MCF 10A (cell line): ENCODE measurements around the gene SLC8A2. TPM values are rescaled to one million over a fixed set of nuclear protein-coding genes. Genes with fewer than 3 reads are reported as not detected.
A peak's percentile ranks its signal among the peaks of the same experiment; 100 is the strongest.

Experiments
- BruUV-seq: library from RNA; stranded (reverse); fragments of 400-500 nt; replicated peaks from 2 replicates; lab custom pipeline; 2021; lab: Mats Ljungman, UMichigan
- CTCF ChIA-PET: fragments of 300-600 bp; sonication (Branson Sonifier 250); formaldehyde crosslinking; extraction: SDS; loops from one replicate; lab custom pipeline; 2021; ENCODE audit warnings: antibody characterized with exemption, inconsistent platforms; lab: Yijun Ruan, JAX
- POLR2A ChIA-PET: fragments of 300-600, 350-650 bp; sonication (Branson Sonifier 250); formaldehyde crosslinking; extraction: SDS; loops from one replicate; lab custom pipeline; 2020; ENCODE audit warnings: antibody characterized with exemption, inconsistent platforms; lab: Yijun Ruan, JAX
- DNase-seq: peaks from one replicate; pipeline ENCODE4 v3.0.0-alpha.2; 2018; ENCODE audit not compliant: unreplicated experiment
- H3K27ac Mint-ChIP-seq: one replicate; pipeline ENCODE4 v1.8.0; 2022; ENCODE audit warnings: mild to moderate bottlenecking, low read depth, mixed read lengths; ENCODE audit not compliant: unreplicated experiment
- H3K27me3 Mint-ChIP-seq: one replicate; pipeline ENCODE4 v1.8.0; 2022; ENCODE audit warnings: mixed read lengths; ENCODE audit not compliant: insufficient read depth, unreplicated experiment
- H3K36me3 Mint-ChIP-seq: one replicate; pipeline ENCODE4 v1.8.0; 2022; ENCODE audit warnings: mild to moderate bottlenecking, moderate library complexity, mixed read lengths; ENCODE audit not compliant: insufficient read depth, unreplicated experiment
- H3K4me1 Mint-ChIP-seq: one replicate; pipeline ENCODE4 v1.8.0; 2022; ENCODE audit warnings: mixed read lengths; ENCODE audit not compliant: insufficient read depth, unreplicated experiment
- H3K4me3 Mint-ChIP-seq: one replicate; pipeline ENCODE4 v1.8.0; 2022; ENCODE audit warnings: mild to moderate bottlenecking, moderate library complexity, mixed read lengths; ENCODE audit not compliant: unreplicated experiment
- H3K9me3 Mint-ChIP-seq: one replicate; pipeline ENCODE4 v1.8.0; 2022; ENCODE audit warnings: mixed read lengths; ENCODE audit not compliant: unreplicated experiment
- intact Hi-C: fragments of 100-400 bp; cut with micrococcal nuclease; formaldehyde crosslinking; loops from 2 replicates; pipeline ENCODE4 v1.14.1; 2022
- total RNA-seq: library from RNA; stranded (reverse); gene quantifications from 2 replicates; pipeline ENCODE4 v1.2.3, GENCODE V29; 2022
- TF ChIP-seq, protein P1 (sequence below): fragments of 200-600 bp; IDR thresholded peaks from one replicate; pipeline ENCODE4 v1.8.0; 2022; ENCODE audit warnings: antibody characterized with exemption, mild to moderate bottlenecking; ENCODE audit not compliant: unreplicated experiment

Gene SLC8A2
- total RNA-seq, 1 experiment from 2014 or later, result not detected

DNA sequence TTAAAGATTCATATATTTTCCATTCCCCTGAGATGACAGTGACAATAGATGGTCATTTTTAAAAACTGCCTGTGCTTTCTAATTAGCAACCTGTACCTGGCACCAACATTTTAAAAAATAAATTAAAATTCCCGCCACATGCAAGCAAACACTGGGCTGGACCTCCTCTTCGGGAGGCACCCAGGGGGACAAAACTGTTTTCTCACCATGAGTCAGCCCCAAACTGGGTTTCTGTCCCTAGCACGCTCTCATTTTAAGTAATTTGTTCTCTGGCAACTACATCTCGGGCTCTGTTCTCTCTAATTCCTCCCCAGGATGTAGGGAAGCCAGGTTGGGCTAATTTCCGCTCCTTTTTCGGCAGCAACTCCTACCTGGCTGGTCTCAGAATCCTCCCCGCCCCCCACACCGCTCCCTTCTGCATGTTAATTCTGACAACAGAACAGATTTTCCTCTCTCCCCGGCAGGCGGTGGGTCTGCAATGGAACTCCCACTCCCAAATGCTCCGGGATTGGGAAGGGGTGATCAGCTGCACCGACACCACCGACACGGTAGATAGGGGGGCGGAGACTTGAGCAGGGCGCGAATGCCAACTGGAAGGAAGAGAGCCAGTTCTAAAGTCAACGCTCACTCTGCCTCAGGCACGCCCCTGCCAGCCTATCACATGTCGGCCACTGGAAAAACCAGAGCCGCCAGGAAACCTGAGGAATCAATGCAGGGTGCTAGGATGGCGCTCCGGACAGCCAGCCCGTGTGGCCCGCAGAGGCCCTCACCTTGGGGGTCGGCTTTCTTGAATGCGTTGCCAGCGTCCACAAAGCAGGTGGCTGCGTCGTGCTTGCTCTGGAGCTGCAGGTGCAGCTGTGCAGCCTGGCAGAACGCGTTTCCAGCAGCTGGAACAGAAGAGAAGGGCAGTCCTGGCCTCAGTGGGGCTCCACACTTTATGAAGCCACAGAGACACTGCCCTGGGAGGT is 28.5 kb upstream of the SLC8A2 start:
- ChIA-PET POLR2A (interaction anchor here (1.0 to 3.6 kb wide), 3 partner anchors 10 to 101 kb away, joined by 4 to 8 read pairs (median 5); partner anchors contain the start of gene KPTN), CTCF (interaction anchor here (1.0 kb wide), 1 partner anchor 200 kb away, joined by 4 read pairs; no protein-coding TSS in a partner anchor)
- peaks cover 43% of the 10 kb centered on the region for H3K36me3 Mint-ChIP-seq
- intact Hi-C loops, result no loop called here
- no peaks in the 10 kb centered on the region for H3K4me1 Mint-ChIP-seq
- no peak overlapping the region for H3K4me3 Mint-ChIP-seq
- TF ChIP-seq, protein P1, sequence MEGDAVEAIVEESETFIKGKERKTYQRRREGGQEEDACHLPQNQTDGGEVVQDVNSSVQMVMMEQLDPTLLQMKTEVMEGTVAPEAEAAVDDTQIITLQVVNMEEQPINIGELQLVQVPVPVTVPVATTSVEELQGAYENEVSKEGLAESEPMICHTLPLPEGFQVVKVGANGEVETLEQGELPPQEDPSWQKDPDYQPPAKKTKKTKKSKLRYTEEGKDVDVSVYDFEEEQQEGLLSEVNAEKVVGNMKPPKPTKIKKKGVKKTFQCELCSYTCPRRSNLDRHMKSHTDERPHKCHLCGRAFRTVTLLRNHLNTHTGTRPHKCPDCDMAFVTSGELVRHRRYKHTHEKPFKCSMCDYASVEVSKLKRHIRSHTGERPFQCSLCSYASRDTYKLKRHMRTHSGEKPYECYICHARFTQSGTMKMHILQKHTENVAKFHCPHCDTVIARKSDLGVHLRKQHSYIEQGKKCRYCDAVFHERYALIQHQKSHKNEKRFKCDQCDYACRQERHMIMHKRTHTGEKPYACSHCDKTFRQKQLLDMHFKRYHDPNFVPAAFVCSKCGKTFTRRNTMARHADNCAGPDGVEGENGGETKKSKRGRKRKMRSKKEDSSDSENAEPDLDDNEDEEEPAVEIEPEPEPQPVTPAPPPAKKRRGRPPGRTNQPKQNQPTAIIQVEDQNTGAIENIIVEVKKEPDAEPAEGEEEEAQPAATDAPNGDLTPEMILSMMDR, result no peak
- no peak overlapping the region for H3K27ac Mint-ChIP-seq
- no peaks in the 10 kb centered on the region for H3K9me3 Mint-ChIP-seq
- TSS peak; percentile 19 for BruUV-seq
- DNase-seq, result no peak
- no peaks in the 10 kb centered on the region for H3K27me3 Mint-ChIP-seq

DNA sequence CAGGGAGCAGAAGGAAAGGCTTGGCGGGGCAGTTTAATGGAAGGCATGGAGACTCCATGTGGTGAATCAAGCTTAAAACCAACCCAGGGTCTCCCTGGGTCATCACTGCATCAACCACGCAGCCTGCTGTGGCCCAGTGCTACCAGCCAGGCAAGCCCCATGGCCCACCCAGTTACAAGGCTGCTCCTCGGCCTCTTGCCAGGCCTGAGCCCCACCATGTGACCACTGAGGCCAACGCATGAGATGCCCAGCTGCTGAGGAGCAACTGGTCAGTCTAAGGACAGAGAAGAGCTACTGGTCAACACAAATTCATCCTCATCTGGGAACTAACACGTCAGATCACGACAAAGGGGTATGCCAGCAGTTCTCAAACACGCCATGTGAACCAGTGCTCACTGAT is 27.7 kb upstream of the SLC8A2 start:
- H3K4me1 Mint-ChIP-seq, result no peaks in the 10 kb centered on the region

DNA sequence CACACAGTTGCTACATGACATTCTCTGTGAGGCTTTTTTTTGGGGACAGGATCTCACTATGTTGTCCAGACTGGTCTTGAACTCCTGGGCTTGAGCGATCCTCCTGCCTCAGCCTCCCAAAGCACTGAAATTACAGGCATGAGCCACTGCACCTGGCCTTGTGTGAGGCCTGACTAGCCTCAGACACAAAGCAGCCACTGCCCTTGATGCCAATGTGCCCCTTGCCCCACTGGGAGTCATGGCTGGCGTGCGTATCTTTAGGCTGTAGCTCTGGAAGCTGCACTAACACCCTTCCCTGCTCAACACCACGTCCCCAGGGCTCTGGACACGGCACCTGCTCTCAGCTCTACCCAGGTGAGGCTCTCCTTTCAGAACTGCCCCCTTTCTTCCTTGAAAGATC is 26.9 kb upstream of the SLC8A2 start:
- TF ChIP-seq, protein P1, result no peak
- Mint-ChIP-seq H3K4me1 (no peaks in the 10 kb centered on the region), H3K36me3 (peaks cover 36% of the 10 kb centered on the region), H3K27ac (no peak overlapping the region), H3K27me3 (no peaks in the 10 kb centered on the region), H3K9me3 (no peaks in the 10 kb centered on the region), H3K4me3 (no peak overlapping the region)
- DNase-seq, result no peak
- BruUV-seq, result no TSS peak
- CTCF ChIA-PET, result interaction anchor here (0.6 to 1.4 kb wide), 3 partner anchors 39 to 209 kb away, joined by 3 to 6 read pairs (median 5); no protein-coding TSS in a partner anchor
- POLR2A ChIA-PET, result interaction anchor here (1.0 to 3.6 kb wide), 4 partner anchors 8 to 102 kb away, joined by 3 to 8 read pairs (median 4); partner anchors contain the start of gene KPTN
- intact Hi-C loops, result no loop called here

More for the DNA sequence above, 27.7 kb upstream of the SLC8A2 start:
- ChIA-PET POLR2A (interaction anchor here (1.0 to 3.6 kb wide), 4 partner anchors 9 to 101 kb away, joined by 3 to 8 read pairs (median 4); partner anchors contain the start of gene KPTN), CTCF (interaction anchor here (0.6 to 1.4 kb wide), 4 partner anchors 38 to 208 kb away, joined by 3 to 6 read pairs (median 4); no protein-coding TSS in a partner anchor)
- no peak for DNase-seq
- peaks cover 44% of the 10 kb centered on the region for H3K36me3 Mint-ChIP-seq
- no peak overlapping the region for H3K4me3 Mint-ChIP-seq
- BruUV-seq, result no TSS peak
- intact Hi-C loops, result no loop called here
- TF ChIP-seq, protein P1, result no peak
- H3K27me3 Mint-ChIP-seq, result no peaks in the 10 kb centered on the region
- no peaks in the 10 kb centered on the region for H3K9me3 Mint-ChIP-seq
- no peak overlapping the region for H3K27ac Mint-ChIP-seq
